ENCODE results near the gene RNF121.

DNA sequence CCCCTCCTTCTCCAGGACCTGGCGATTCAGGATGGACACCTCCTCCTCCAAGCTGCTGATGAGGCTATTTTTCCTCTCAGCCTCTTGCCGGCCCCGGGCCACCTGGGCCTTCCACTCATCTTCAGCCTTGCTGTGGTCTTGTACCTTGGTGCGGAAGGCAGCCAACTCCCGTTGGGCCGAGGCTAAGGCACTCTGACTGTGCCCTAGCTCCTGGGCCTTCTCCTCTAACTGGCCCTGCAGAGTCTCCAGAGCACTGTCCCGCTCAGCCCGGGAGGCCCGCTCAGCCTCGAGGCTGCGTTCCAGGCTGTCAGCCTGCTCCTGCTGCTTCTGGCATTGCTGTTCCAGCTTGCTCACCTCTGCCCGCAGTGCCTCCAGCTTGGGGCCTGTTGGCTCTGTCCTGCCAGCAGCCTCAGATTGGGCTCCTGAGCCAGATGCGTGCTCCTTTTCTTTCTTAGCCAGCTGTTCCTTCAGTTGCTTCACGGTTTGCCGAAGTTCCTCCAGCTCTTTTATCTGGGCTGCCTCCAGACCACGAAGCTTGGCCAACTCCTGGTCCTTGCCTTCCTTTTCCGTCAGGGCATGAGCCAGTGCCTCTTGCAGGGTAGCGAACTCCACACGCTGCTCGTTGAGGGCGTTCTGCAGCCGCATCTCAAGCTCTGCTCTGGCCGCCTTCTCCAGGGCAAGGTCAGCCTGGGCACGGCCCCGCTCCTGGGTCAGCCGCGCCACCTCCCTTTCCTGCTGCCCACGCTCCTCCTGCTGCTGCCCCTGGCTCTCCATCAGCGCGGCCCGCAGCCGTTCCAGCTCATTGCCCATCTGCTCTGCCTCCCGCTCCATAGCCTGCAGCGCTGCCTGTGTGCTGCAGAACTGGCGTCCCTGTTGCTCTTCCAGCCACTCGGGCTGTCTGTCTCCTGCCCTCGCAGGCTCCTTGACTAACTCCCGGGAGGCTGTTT is 85.2 kb downstream of the RNF121 start:
- no peak for TF ChIP-seq CTCF (IDR thresholded peaks at IDR 0.05)
- no peak for TF ChIP-seq POLR2AphosphoS5 (IDR thresholded peaks at IDR 0.05; ENCODE audit: insufficient read depth in 1 of 2, low read depth in 1 of 2)

Data from vagina (tissue), 2 donors.